ENCODE measurements around the gene PTPRT.

The PTPRT gene

DNA sequence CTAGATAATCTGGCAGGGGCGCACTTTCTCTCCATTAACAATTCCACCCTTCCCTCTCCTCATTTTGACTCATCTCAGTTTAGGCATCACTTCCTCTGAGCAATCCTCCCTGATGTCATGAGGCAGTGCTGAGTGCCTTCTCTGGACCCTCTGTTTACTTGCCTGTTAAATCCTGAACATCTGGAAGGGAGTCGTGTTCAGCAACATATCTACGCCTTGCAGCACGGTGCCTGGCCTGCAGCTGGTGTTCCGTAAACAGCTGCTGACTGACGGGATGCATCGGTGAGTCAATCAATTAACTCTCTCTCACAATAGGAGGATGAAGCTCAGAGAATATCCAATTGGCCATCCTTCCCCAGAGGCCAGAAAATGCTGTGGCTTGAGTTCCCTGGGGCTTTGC, 613.5 kb downstream of the PTPRT start:
- Histone ChIP-seq H3K79me1 (replicated peaks; ENCODE audit: low read length, poor library complexity, severe bottlenecking) (no peaks in the 10 kb centered on the region), H3K4ac (ENCODE audit: low read depth in 1 of 2, low read length in 2 of 2) (no peak overlapping the region), H4K91ac (ENCODE audit: low read length) (no peak overlapping the region), H2BK12ac (ENCODE audit: low read length in 2 of 2) (no peak overlapping the region), H2BK5ac (ENCODE audit: low read depth, low read length, poor library complexity, severe bottlenecking) (no peak overlapping the region), H4K8ac (ENCODE audit: low read length) (no peak overlapping the region), H3K14ac (ENCODE audit: low read length in 2 of 2) (no peak overlapping the region), H2BK120ac (ENCODE audit: low read depth, low read length) (no peak overlapping the region), H3K4me3 (ENCODE audit: insufficient read depth in 1 of 2, low read depth in 1 of 2, low read length in 2 of 2) (no peak overlapping the region), H3K9ac (ENCODE audit: low read length) (no peak overlapping the region), H3K4me2 (ENCODE audit: low read length, poor library complexity, severe bottlenecking) (no peak overlapping the region), H3K9me3 (ENCODE audit: control insufficient read depth, low read length) (peaks cover 6% of the 10 kb centered on the region), H3K23ac (ENCODE audit: low read length in 2 of 2) (no peak overlapping the region), H3K27me3 (ENCODE audit: control insufficient read depth in 1 of 2, insufficient read depth in 1 of 2, low read length in 2 of 2) (no peaks in the 10 kb centered on the region), H2AK5ac (ENCODE audit: low read length, severe bottlenecking) (no peak overlapping the region), H2AFZ (ENCODE audit: low read depth, low read length) (no peak overlapping the region), H3K36me3 (ENCODE audit: control insufficient read depth in 1 of 2, insufficient read depth in 2 of 2, low read depth in 1 of 2, low read length in 2 of 2) (no peaks in the 10 kb centered on the region), H3K4me1 (ENCODE audit: control insufficient read depth, insufficient read depth, low read depth, low read length) (no peaks in the 10 kb centered on the region), H3K18ac (ENCODE audit: low read depth in 1 of 2, low read length in 2 of 2) (no peak overlapping the region), H3K27ac (ENCODE audit: low read length, poor library complexity, severe bottlenecking) (no peak overlapping the region), H2BK15ac (ENCODE audit: low read depth, poor library complexity, severe bottlenecking) (no peak overlapping the region)
- 74% methylated on average over 7 of the region's 7 CpGs for WGBS
- no peak for DNase-seq

DNA sequence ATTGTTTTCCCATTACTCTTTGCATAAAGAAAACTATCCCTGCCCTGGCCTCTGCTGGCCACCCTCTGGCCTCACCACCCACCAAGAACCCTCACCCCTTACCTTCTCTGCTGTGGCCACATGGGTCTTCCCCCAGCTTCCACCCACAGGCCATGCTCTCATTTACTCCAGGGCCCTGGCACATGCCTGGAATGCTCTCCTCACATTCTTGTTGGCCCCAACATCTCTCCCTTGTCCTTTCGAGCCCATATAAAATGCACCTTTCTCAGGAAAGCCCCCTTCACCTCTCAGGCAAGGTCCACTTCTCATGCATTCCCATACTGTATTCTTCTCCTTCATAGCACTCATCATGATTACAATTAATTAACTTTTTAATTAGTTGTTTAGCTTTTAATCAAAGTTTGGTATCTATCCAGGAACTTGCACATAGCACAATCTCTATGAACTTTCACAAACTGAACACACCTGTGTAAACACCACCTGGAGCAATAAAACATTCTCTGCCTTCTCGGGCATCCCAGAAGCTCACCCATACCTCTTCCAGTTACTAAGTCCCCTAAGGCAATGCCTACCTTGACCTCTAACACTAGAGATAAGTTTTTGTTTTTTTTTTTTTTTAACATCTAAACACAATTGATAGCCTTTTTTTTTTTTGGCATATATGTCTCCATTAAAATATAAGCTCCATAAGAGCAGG, 617.2 kb downstream of the PTPRT start:
- DNase-seq = no peak
- Histone ChIP-seq H2BK15ac (ENCODE audit: low read depth, poor library complexity, severe bottlenecking) (no peak overlapping the region), H2BK120ac (ENCODE audit: low read depth, low read length) (no peak overlapping the region), H3K4ac (ENCODE audit: low read depth in 1 of 2, low read length in 2 of 2) (no peak overlapping the region), H4K91ac (ENCODE audit: low read length) (no peak overlapping the region), H3K79me1 (replicated peaks; ENCODE audit: low read length, poor library complexity, severe bottlenecking) (no peaks in the 10 kb centered on the region), H3K27me3 (ENCODE audit: control insufficient read depth in 1 of 2, insufficient read depth in 1 of 2, low read length in 2 of 2) (no peaks in the 10 kb centered on the region), H3K14ac (ENCODE audit: low read length in 2 of 2) (no peak overlapping the region), H2BK5ac (ENCODE audit: low read depth, low read length, poor library complexity, severe bottlenecking) (no peak overlapping the region), H3K9me3 (ENCODE audit: control insufficient read depth, low read length) (peaks cover 6% of the 10 kb centered on the region), H3K9ac (ENCODE audit: low read length) (no peak overlapping the region), H3K4me1 (ENCODE audit: control insufficient read depth, insufficient read depth, low read depth, low read length) (no peaks in the 10 kb centered on the region), H2BK12ac (ENCODE audit: low read length in 2 of 2) (no peak overlapping the region), H2AK5ac (ENCODE audit: low read length, severe bottlenecking) (no peak overlapping the region), H3K4me2 (ENCODE audit: low read length, poor library complexity, severe bottlenecking) (no peak overlapping the region), H3K4me3 (ENCODE audit: insufficient read depth in 1 of 2, low read depth in 1 of 2, low read length in 2 of 2) (no peak overlapping the region), H3K23ac (ENCODE audit: low read length in 2 of 2) (no peak overlapping the region), H3K18ac (ENCODE audit: low read depth in 1 of 2, low read length in 2 of 2) (no peak overlapping the region), H2AFZ (ENCODE audit: low read depth, low read length) (no peak overlapping the region), H3K36me3 (ENCODE audit: control insufficient read depth in 1 of 2, insufficient read depth in 2 of 2, low read depth in 1 of 2, low read length in 2 of 2) (no peaks in the 10 kb centered on the region), H4K8ac (ENCODE audit: low read length) (no peak overlapping the region), H3K27ac (ENCODE audit: low read length, poor library complexity, severe bottlenecking) (no peak overlapping the region)
- 43% methylated on average over 2 of the region's 2 CpGs for WGBS

DNA sequence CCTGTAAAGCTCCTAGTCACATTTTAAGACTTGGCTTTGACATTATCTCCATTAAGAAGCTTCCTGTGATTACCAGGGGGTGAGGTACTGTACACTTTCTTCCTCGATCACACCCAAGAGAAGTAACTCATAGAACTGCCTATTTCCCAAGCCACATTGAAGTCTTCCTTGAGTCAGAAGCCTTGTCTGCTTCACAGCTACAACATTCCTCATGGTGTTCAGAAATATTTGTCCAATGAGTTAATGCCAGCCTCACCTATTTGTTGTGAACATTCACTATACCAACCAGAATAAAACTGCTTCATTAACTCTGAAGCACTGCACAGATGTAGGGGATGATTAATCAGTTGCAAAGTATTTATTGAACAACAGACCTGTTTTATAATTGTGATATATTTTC, 622.3 kb downstream of the PTPRT start:
- no peaks in the 10 kb centered on the region for H3K4me1 ChIP-seq (ENCODE audit: control insufficient read depth, insufficient read depth, low read depth, low read length)
- no peak overlapping the region for H3K14ac ChIP-seq (ENCODE audit: low read length in 2 of 2)
- H3K27ac ChIP-seq (ENCODE audit: low read length, poor library complexity, severe bottlenecking) = no peak overlapping the region
- H3K4me2 ChIP-seq (ENCODE audit: low read length, poor library complexity, severe bottlenecking) = no peak overlapping the region
- no peak overlapping the region for H2BK120ac ChIP-seq (ENCODE audit: low read depth, low read length)
- H3K9ac ChIP-seq (ENCODE audit: low read length) = no peak overlapping the region
- no peak overlapping the region for H2AK5ac ChIP-seq (ENCODE audit: low read length, severe bottlenecking)
- H3K4me3 ChIP-seq (ENCODE audit: insufficient read depth in 1 of 2, low read depth in 1 of 2, low read length in 2 of 2) = no peak overlapping the region
- 50% methylated on average over 1 of the region's 1 CpG for WGBS
- no peaks in the 10 kb centered on the region for H3K27me3 ChIP-seq (ENCODE audit: control insufficient read depth in 1 of 2, insufficient read depth in 1 of 2, low read length in 2 of 2)
- H3K36me3 ChIP-seq (ENCODE audit: control insufficient read depth in 1 of 2, insufficient read depth in 2 of 2, low read depth in 1 of 2, low read length in 2 of 2) = no peaks in the 10 kb centered on the region
- H3K79me1 ChIP-seq (replicated peaks; ENCODE audit: low read length, poor library complexity, severe bottlenecking) = no peaks in the 10 kb centered on the region
- no peak overlapping the region for H3K4ac ChIP-seq (ENCODE audit: low read depth in 1 of 2, low read length in 2 of 2)
- peaks cover 6% of the 10 kb centered on the region for H3K9me3 ChIP-seq (ENCODE audit: control insufficient read depth, low read length)
- no peak overlapping the region for H3K23ac ChIP-seq (ENCODE audit: low read length in 2 of 2)
- H2BK15ac ChIP-seq (ENCODE audit: low read depth, poor library complexity, severe bottlenecking) = no peak overlapping the region
- no peak overlapping the region for H2BK12ac ChIP-seq (ENCODE audit: low read length in 2 of 2)
- no peak overlapping the region for H2BK5ac ChIP-seq (ENCODE audit: low read depth, low read length, poor library complexity, severe bottlenecking)
- H2AFZ ChIP-seq (ENCODE audit: low read depth, low read length) = no peak overlapping the region
- no peak overlapping the region for H3K18ac ChIP-seq (ENCODE audit: low read depth in 1 of 2, low read length in 2 of 2)
- no peak overlapping the region for H4K8ac ChIP-seq (ENCODE audit: low read length)
- DNase-seq = no peak
- H4K91ac ChIP-seq (ENCODE audit: low read length) = no peak overlapping the region

DNA sequence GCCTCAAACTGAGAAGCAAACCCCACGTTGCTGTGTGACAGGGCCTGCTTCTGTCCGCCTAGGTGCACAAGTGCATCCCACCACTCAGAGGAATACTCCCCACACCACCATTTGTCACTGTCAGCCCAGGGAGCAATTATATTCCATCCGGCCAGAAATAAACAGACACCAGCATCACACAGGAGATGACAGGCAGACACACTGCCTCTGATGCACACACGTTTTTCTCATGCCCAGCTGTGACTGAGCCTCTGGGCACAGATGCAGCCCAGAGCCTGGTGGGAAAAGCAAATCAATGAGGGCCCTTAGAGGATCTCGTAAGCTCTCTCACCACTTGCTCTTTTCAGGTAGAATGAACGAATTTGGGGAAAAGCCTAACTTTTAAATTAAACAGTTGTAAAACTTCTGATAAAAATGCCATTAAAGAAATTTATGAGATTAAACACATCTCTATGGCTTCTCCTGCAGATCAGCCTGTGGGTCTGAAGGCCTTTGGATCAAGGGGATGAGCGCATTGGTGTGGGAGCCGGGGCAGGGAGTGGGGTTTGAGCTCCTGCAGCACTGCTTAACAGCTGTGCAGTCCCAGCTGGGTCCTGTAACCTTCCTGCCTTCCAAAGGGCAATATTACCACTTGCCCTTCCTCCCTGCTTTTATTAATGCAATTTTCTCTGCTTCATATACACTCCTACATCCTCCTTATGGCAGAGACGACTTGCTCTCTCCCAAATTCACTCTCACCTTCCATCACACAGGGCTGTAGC, 624.3 kb downstream of the PTPRT start:
- no peak overlapping the region for H3K18ac ChIP-seq (ENCODE audit: low read depth in 1 of 2, low read length in 2 of 2)
- H2BK12ac ChIP-seq (ENCODE audit: low read length in 2 of 2) = no peak overlapping the region
- H3K4me3 ChIP-seq (ENCODE audit: insufficient read depth in 1 of 2, low read depth in 1 of 2, low read length in 2 of 2) = no peak overlapping the region
- H3K4me1 ChIP-seq (ENCODE audit: control insufficient read depth, insufficient read depth, low read depth, low read length) = no peaks in the 10 kb centered on the region
- no peak overlapping the region for H3K27ac ChIP-seq (ENCODE audit: low read length, poor library complexity, severe bottlenecking)
- H4K8ac ChIP-seq (ENCODE audit: low read length) = no peak overlapping the region
- no peak overlapping the region for H2AK5ac ChIP-seq (ENCODE audit: low read length, severe bottlenecking)
- 59% methylated on average over 8 of the region's 9 CpGs for WGBS
- DNase-seq = no peak
- H3K4ac ChIP-seq (ENCODE audit: low read depth in 1 of 2, low read length in 2 of 2) = no peak overlapping the region
- H3K79me1 ChIP-seq (replicated peaks; ENCODE audit: low read length, poor library complexity, severe bottlenecking) = no peaks in the 10 kb centered on the region
- H2AFZ ChIP-seq (ENCODE audit: low read depth, low read length) = no peak overlapping the region
- H3K9me3 ChIP-seq (ENCODE audit: control insufficient read depth, low read length) = no peaks in the 10 kb centered on the region
- no peak overlapping the region for H2BK15ac ChIP-seq (ENCODE audit: low read depth, poor library complexity, severe bottlenecking)
- no peak overlapping the region for H2BK5ac ChIP-seq (ENCODE audit: low read depth, low read length, poor library complexity, severe bottlenecking)
- no peak overlapping the region for H2BK120ac ChIP-seq (ENCODE audit: low read depth, low read length)
- no peak overlapping the region for H4K91ac ChIP-seq (ENCODE audit: low read length)
- H3K36me3 ChIP-seq (ENCODE audit: control insufficient read depth in 1 of 2, insufficient read depth in 2 of 2, low read depth in 1 of 2, low read length in 2 of 2) = no peaks in the 10 kb centered on the region
- H3K4me2 ChIP-seq (ENCODE audit: low read length, poor library complexity, severe bottlenecking) = no peak overlapping the region
- H3K23ac ChIP-seq (ENCODE audit: low read length in 2 of 2) = no peak overlapping the region
- no peaks in the 10 kb centered on the region for H3K27me3 ChIP-seq (ENCODE audit: control insufficient read depth in 1 of 2, insufficient read depth in 1 of 2, low read length in 2 of 2)
- no peak overlapping the region for H3K14ac ChIP-seq (ENCODE audit: low read length in 2 of 2)
- no peak overlapping the region for H3K9ac ChIP-seq (ENCODE audit: low read length)
